PC-9 (cell line): ENCODE measurements around the gene PIK3IP1. TPM values are rescaled to one million over a fixed set of nuclear protein-coding genes. Genes with fewer than 3 reads are reported as not detected.

Experiments used
- BruUV-seq: library from RNA; stranded (reverse); fragments of 400-500 nt; replicated peaks from 2 replicates; lab custom pipeline; 2021; lab: Mats Ljungman, UMichigan
- CTCF ChIA-PET: fragments of 300-600 bp; sonication (Branson Sonifier 250); formaldehyde crosslinking; loops from one replicate; lab custom pipeline; 2022; ENCODE audit warnings: antibody characterized with exemption; lab: Charles Lee
- POLR2A ChIA-PET: fragments of 300-600 bp; sonication (Branson Sonifier 250); formaldehyde crosslinking; loops from one replicate; lab custom pipeline; 2022; ENCODE audit warnings: antibody characterized with exemption; ENCODE audit not compliant: unreplicated experiment; lab: Charles Lee
- DNase-seq, 2 experiments: peaks; one replicate each; pipeline versions ENCODE4 v3.0.0 to v3.0.0-alpha.2; 2015 to 2022; ENCODE audit warnings: mixed read lengths in 1 of 2
- H2AFZ ChIP-seq: fragments of 200-600 bp; sonication (generic); 2 replicates; pipeline ENCODE4 v1.8.1; 2017; ENCODE audit warnings: antibody characterized with exemption
- H3F3A ChIP-seq: fragments of 200-600 bp; sonication (generic); 2 replicates; pipeline ENCODE4 v1.8.1; 2017; ENCODE audit warnings: antibody characterized with exemption, mild to moderate bottlenecking, low read depth; ENCODE audit not compliant: insufficient read depth
- H3K27ac ChIP-seq: fragments of 200-600 bp; sonication (generic); 2 replicates; pipeline ENCODE4 v1.6.1; 2016; ENCODE audit warnings: mixed run types
- H3K27me3 ChIP-seq: fragments of 200-600 bp; sonication (generic); 2 replicates; pipeline ENCODE4 v1.6.1; 2016; ENCODE audit warnings: low read depth, mixed run types; ENCODE audit not compliant: insufficient read depth
- H3K36me3 ChIP-seq: fragments of 200-600 bp; sonication (generic); 2 replicates; pipeline ENCODE4 v1.6.1; 2016; ENCODE audit warnings: low read depth, mixed run types
- H3K4me1 ChIP-seq: fragments of 200-600 bp; sonication (generic); replicated peaks from 2 replicates; pipeline ENCODE4 v1.6.1; 2016; ENCODE audit warnings: mixed run types; ENCODE audit not compliant: insufficient read depth
- H3K4me2 ChIP-seq: fragments of 200-600 bp; sonication (generic); 2 replicates; pipeline ENCODE4 v1.6.1; 2017; ENCODE audit warnings: mixed run types
- H3K4me3 ChIP-seq: fragments of 200-600 bp; sonication (generic); 2 replicates; pipeline ENCODE4 v1.6.1; 2016; ENCODE audit warnings: mixed run types
- H3K79me2 ChIP-seq: fragments of 200-600 bp; sonication (generic); 2 replicates; pipeline ENCODE4 v1.6.1; 2017; ENCODE audit warnings: low read depth, mixed run types
- H3K9me2 ChIP-seq: fragments of 200-600 bp; sonication (generic); 2 replicates; pipeline ENCODE4 v1.8.1; 2017; ENCODE audit warnings: mild to moderate bottlenecking; ENCODE audit not compliant: insufficient read depth
- H3K9me3 ChIP-seq: fragments of 200-600 bp; sonication (generic); 2 replicates; pipeline ENCODE4 v1.8.1; 2016; ENCODE audit warnings: low read depth; ENCODE audit not compliant: insufficient read depth
- H4K20me1 ChIP-seq: fragments of 200-600 bp; sonication (generic); 2 replicates; pipeline ENCODE4 v1.8.1; 2017; ENCODE audit not compliant: insufficient read depth
- EZH2 ChIP-seq: fragments of 200-600 bp; sonication (generic); IDR thresholded peaks from 2 replicates; pipeline ENCODE4 v1.8.0; 2017; ENCODE audit warnings: antibody characterized with exemption, low read depth
- intact Hi-C: fragments of 100-400 bp; cut with micrococcal nuclease; formaldehyde crosslinking; loops from one replicate; pipeline ENCODE4 v1.10.0; 2022; ENCODE audit not compliant: unreplicated experiment
- total RNA-seq: library from RNA; stranded (reverse); gene quantifications from 2 replicates; pipeline ENCODE4 v1.2.3, GENCODE V29; 2021
- TF ChIP-seq, protein P1 (sequence below): fragments of 200-600 bp; sonication (generic); conservative IDR thresholded peaks from 2 replicates; pipeline ENCODE4 v1.6.1; 2017; ENCODE audit warnings: mixed run types, antibody characterized with exemption, mild to moderate bottlenecking, moderate library complexity

Gene PIK3IP1
- total RNA-seq, 1 experiment from 2014 or later, result 15.7 TPM

DNA sequence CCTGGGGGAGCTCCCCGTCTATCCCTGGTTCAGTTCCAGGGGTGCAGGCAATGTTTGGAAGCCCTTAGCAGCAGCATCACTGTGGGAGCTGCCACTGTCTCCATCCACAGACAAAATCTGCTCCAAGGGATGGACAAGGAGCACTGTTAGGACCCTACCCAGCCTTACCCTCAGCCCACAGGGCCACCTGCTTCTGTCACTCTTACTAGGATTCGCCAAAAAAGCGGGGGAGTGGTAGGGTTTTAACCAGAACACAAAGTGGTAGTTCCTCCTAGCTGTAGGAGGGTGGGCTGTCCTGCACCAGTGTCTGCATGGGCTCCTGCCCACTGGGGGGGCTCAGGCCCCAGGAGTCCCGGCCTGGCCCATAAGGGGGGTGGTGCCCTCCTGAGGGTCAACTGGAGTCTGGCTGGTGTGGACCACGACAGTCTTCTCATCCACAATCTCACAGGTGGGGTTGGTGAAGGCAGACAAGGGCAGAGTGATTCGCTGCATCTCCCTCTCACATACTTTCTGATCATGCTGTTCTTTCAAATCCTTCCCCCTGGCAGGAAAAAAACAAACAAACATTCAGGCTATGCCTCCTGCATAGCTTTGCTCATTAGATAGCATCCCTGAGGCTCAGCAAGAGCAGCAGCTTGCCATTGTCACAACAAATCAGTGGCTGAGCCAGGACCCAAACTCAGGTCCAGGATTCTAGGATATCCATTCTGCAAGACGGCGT lies 9.4 kb downstream of the PIK3IP1 start:
- BruUV-seq, result no TSS peak
- ChIA-PET POLR2A (interaction anchor here (0.6 kb wide), 1 partner anchor 126 kb away, joined by 5 read pairs; no protein-coding TSS in a partner anchor), CTCF (no interaction called here)
- DNase-seq, result no peak
- H3K79me2 ChIP-seq, result no peaks in the 10 kb centered on the region
- intact Hi-C loops, result no loop called here
- no peak overlapping the region for H3K4me2 ChIP-seq
- no peaks in the 10 kb centered on the region for H3K27me3 ChIP-seq
- no peak overlapping the region for H2AFZ ChIP-seq
- no peaks in the 10 kb centered on the region for H3K36me3 ChIP-seq
- no peaks in the 10 kb centered on the region for H3K9me2 ChIP-seq
- H3F3A ChIP-seq, result no peaks in the 10 kb centered on the region; the same call in 1 of the 2 replicates
- no peak overlapping the region for H3K4me3 ChIP-seq
- H4K20me1 ChIP-seq, result no peaks in the 10 kb centered on the region
- H3K4me1 ChIP-seq, result peaks cover 15% of the 10 kb centered on the region
- H3K27ac ChIP-seq, result no peak overlapping the region
- TF ChIP-seq, protein P1, sequence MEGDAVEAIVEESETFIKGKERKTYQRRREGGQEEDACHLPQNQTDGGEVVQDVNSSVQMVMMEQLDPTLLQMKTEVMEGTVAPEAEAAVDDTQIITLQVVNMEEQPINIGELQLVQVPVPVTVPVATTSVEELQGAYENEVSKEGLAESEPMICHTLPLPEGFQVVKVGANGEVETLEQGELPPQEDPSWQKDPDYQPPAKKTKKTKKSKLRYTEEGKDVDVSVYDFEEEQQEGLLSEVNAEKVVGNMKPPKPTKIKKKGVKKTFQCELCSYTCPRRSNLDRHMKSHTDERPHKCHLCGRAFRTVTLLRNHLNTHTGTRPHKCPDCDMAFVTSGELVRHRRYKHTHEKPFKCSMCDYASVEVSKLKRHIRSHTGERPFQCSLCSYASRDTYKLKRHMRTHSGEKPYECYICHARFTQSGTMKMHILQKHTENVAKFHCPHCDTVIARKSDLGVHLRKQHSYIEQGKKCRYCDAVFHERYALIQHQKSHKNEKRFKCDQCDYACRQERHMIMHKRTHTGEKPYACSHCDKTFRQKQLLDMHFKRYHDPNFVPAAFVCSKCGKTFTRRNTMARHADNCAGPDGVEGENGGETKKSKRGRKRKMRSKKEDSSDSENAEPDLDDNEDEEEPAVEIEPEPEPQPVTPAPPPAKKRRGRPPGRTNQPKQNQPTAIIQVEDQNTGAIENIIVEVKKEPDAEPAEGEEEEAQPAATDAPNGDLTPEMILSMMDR, result no peak
- no peak for TF ChIP-seq EZH2
- no peaks in the 10 kb centered on the region for H3K9me3 ChIP-seq

DNA sequence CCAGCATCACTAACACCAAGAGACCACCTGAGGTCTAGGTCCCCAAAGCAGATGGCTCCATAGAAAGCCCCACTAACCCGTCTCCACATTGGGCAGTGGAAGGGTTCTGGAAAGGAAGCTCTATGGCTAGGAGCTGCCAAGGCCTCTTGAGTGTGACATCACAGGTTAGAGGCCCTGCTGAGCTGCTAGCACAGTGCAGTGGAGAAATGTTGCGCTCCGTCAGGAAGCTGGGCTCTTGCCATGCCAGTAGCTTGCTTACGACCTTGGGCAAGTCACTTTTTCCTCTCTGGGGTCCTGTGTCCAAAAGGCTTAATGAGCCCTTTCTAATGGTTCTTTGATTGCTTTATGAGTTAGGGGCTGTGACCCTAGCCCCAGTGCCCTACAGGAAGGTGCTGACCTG lies 10.6 kb downstream of the PIK3IP1 start:
- DNase-seq, result no peak
- ChIA-PET CTCF (no interaction called here), POLR2A (interaction anchor here (0.6 to 0.7 kb wide), 2 partner anchors 48 to 332 kb away, joined by 4 to 6 read pairs; no protein-coding TSS in a partner anchor)
- Histone ChIP-seq H3K4me3 (no peak overlapping the region), H2AFZ (no peak overlapping the region), H3K27ac (no peak overlapping the region), H3K4me1 (peaks cover 15% of the 10 kb centered on the region), H3K9me2 (no peaks in the 10 kb centered on the region), H3K4me2 (no peak overlapping the region), H3K9me3 (no peaks in the 10 kb centered on the region), H3K36me3 (no peaks in the 10 kb centered on the region), H3K27me3 (no peaks in the 10 kb centered on the region), H4K20me1 (no peaks in the 10 kb centered on the region), H3F3A (no peaks in the 10 kb centered on the region; the same call in 1 of the 2 replicates), H3K79me2 (no peaks in the 10 kb centered on the region)
- intact Hi-C loops, result no loop called here
- no TSS peak for BruUV-seq
- TF ChIP-seq, protein P1, result no peak
- TF ChIP-seq EZH2, result no peak

DNA sequence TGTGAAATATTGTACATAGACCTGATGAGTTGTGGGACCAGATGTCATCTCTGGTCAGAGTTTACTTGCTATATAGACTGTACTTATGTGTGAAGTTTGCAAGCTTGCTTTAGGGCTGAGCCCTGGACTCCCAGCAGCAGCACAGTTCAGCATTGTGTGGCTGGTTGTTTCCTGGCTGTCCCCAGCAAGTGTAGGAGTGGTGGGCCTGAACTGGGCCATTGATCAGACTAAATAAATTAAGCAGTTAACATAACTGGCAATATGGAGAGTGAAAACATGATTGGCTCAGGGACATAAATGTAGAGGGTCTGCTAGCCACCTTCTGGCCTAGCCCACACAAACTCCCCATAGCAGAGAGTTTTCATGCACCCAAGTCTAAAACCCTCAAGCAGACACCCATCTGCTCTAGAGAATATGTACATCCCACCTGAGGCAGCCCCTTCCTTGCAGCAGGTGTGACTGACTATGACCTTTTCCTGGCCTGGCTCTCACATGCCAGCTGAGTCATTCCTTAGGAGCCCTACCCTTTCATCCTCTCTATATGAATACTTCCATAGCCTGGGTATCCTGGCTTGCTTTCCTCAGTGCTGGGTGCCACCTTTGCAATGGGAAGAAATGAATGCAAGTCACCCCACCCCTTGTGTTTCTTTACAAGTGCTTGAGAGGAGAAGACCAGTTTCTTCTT lies 12.3 kb downstream of the PIK3IP1 start:
- Histone ChIP-seq H4K20me1 (no peaks in the 10 kb centered on the region), H3F3A (peaks cover 12% of the 10 kb centered on the region; the same call in 1 of the 2 replicates), H3K4me1 (peaks cover 27% of the 10 kb centered on the region), H3K79me2 (no peaks in the 10 kb centered on the region), H2AFZ (no peak overlapping the region), H3K36me3 (no peaks in the 10 kb centered on the region), H3K27ac (no peak overlapping the region), H3K9me3 (no peaks in the 10 kb centered on the region), H3K9me2 (no peaks in the 10 kb centered on the region), H3K4me2 (peak overlapping the region; percentile 25), H3K27me3 (no peaks in the 10 kb centered on the region), H3K4me3 (no peak overlapping the region)
- CTCF ChIA-PET, result interaction anchor here (1.2 kb wide), 1 partner anchor 26 kb away, joined by 5 read pairs; no protein-coding TSS in a partner anchor
- intact Hi-C loops, result no loop called here
- TF ChIP-seq, protein P1, result no peak
- TF ChIP-seq EZH2, result no peak
- no TSS peak for BruUV-seq
- POLR2A ChIA-PET, result interaction anchor here (0.6 kb wide), 1 partner anchor 66 kb away, joined by 4 read pairs; the partner anchor contains the start of gene PATZ1
- no peak for DNase-seq
